HTR-8/SVneo (cell line): ENCODE data around the gene SOS1.

ENCODE experiments used
- DNase-seq: peaks from one replicate; pipeline ENCODE4 v3.0.0; 2011; ENCODE audit warnings: low spot score, mixed read lengths; ENCODE audit not compliant: insufficient read length
- FAIRE-seq: peaks from 2 replicates; lab custom pipeline; 2011; peaks lifted over from hg19 to GRCh38; lab: Jason Lieb, UNC

Gene SOS1

DNA sequence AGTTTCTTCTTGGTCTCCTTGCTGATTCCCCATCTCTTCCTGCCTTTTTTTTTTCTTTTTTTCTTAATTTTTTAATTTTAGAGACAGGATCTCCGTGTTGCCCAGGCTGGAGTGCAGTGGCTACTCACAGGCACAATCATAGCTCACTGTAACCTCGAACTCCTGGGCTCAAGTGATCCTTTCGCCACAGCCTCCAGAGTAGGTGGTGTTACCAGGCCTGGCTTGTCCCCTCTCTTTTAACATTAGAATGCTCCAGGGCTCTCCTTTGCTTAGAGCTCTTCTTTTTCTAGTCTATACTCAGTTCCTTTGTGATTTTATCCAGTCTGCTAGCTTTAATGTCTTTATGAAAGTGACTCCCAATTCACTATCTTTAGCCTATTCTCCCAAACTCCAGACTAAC lies 141.9 kb downstream of the SOS1 start:
- FAIRE-seq (no peak), DNase-seq (no peak)

DNA sequence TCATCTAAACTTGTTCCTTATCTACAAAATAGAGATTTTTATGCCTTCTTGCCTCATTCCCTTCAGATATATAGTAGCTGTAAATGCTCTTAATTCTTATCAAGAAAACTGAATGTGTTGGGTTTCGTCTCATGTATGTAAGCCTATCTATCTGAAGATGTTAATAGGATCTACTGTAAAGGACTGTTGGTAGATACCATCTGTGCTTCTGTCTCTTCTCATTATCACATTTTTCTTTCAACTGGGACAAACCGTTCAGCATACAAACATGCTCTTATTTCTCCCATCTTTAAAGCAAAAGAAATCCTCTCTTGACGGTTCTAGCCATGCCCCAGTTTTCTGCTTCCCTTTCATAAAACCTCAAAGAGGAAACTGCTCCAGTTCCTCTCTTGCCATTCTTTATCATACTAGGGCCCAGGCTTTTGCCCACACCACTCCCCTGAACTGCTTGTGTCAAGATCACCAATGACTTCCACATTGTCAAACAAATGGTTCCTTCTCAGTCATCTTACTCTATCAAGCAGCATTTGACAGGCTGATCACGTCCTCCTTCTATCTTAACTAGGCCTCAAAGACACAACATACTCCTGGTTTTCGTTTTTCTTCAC lies 142.5 kb downstream of the SOS1 start:
- DNase-seq (no peak), FAIRE-seq (no peak)

DNA sequence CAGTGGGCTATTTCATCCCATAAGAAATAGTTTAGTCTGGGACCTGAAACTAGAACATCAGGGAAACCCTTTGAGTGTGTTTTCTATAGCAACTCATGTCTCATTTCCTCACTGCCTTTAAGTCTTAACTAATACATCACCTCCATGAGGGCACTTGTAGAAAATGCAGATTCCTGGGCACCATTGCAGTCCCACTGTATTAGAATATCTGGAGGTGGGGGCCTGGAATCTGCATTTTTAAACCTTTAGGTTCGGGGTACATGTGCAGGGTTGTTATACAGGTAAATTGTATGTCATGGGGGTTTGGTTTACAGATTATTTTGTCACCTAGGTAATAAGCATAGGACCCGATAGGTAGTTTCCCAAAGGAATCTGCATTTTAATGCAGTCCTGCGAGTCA lies 143.8 kb downstream of the SOS1 start:
- FAIRE-seq: no peak
- DNase-seq: no peak

DNA sequence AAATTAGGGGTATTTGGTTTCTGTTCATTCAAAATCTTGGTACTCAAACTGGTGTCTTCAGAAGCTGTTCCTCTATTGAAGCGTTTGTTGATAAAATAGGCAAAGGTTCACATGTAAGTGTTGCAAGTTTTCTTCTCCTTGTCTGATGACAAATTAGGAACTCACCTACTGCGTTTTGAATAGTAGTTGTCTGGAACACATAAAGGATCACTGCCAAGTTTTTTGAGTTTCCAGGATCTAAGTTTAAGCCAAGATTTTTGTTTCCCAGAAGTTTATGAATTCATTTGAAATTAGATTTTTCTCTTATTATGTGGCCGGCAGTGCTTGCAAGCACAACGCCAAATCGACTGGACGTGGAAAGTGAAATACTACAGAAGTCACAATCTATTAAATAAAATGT lies 145.8 kb downstream of the SOS1 start:
- DNase-seq (no peak), FAIRE-seq (no peak)

DNA sequence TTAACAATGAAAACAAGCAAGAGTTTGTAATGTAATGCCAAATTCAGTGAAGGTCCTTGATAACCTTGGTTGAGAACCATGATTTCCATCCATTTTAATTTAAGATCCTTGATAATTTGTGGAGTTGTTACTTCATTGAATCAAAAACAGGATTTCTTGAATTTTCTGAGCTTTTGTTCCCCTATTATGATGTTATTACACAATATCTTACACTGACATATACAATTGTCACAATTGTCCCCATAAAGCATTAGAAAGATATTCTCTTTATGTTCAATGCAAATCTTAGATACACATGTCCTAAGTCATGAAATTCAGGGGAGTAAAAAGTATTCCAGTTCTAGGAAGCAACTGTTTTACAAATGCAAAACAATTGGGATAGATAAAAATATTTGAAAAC lies 147.6 kb downstream of the SOS1 start:
- DNase-seq: no peak
- no peak for FAIRE-seq

DNA sequence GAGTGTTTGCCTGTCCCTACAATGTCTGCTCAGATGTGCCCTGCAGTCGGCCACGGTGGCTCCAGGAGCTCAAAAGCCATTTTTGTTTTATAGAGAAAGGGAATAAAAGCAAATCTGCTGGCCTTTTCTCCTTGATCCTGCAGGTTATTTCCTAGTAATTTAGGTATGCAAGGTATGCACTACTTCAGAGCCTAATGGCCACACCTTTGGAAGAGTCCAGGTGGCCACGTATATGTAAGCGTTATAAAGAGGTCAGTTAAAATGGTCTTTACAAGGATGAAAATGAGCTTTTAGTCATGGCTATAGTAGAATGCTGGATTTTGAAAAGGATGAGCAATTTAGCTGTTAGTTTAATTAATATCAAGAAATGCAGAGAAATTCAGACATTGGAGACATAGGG lies 149.5 kb downstream of the SOS1 start:
- no peak for FAIRE-seq

DNA sequence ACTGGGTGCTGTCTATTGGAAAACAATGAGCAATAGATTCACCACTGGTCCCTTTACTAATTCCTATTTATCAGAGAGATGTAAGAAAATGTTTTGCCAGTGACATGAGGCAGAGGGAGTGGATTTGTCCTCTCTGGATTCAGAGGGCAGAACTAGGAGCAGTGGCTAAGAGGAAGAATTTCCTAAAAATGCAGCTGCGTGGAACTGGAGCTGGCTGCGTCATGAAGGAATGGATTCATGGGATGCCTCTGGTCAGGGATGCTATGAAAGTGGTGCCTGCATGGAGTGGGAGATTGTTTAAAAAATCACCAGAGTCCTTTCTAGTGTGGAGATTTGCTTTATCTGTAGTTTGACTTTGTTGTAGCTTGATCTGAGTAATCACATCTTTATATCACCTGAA lies 152.8 kb downstream of the SOS1 start:
- FAIRE-seq (no peak), DNase-seq (no peak)

More for the DNA sequence above, 149.5 kb downstream of the SOS1 start:
- DNase-seq: no peak

DNA sequence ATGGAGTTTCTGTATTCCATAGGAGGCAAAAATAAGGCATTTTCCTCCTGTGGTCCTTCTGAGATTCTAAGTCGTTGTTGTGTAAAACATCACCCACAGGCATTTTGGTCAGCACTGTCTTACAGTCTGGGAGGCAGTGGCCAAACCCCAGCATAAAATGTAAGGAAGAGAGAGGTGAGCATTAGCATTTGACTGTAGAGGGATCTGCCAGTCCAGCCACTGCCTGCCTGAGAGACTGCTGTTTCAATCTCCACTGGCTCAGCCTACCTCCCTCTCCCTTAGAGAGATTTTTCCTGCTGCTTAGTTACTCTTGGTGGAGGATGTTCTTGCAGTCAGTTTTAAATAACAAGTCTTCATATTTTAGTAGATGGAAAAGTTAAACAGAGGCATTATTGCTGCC lies 154.2 kb downstream of the SOS1 start:
- FAIRE-seq: no peak
- no peak for DNase-seq

DNA sequence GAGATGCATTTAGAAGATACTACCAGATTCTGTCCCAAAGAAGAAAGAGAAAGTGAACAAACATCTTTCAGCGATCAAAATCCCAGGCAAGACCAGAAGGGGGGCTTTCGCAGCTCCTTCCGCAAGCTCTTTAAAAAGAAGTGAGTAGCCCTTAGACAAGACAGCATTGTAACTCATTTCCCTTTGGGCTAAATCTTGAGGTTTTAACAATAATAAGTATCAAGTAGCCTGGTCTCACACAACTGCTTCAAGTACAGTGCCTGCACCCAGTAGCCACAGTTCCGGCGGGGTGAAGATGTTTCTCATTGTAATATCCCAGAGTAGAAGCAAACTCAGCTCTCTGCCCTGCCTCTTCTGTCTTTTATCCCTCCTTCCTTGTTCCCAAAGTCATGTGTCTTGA lies 154.8 kb downstream of the SOS1 start:
- FAIRE-seq: no peak
- DNase-seq: no peak

DNA sequence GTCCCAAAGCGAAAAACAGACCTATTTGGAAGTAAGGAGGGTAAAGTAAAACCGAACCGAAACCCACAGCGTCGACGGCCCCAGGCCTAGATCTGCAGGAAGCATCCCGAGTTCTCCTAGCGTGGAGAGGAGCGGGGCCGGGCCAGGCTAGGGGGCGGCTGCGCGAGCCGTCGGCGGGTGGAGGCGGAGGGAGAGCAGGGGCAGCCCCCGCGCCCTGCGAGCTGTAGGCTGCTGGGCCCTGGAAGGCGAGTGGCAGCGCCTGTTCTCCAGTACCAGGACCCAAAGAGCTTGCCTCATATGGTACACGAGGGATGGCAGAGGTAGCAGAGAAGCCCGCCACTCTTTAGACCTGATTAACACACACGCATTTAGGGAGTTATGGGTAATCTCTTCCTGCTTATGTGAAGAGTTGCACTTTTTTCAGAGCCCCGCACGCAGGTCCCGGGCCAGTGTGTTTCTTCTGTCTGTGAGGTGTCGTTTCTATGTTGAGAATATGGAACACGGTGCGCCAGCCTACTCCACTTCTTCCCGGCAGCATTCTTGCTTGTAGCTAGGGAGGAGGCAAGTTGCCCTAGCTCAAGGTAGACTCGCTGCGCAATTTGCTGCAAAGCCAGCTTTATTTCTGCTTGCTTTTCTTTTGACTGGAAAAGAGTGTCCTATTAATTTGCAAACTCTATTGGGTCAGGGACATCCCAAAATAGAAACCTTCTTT lies 160.1 kb downstream of the SOS1 start:
- FAIRE-seq (no peak), DNase-seq (no peak)

DNA sequence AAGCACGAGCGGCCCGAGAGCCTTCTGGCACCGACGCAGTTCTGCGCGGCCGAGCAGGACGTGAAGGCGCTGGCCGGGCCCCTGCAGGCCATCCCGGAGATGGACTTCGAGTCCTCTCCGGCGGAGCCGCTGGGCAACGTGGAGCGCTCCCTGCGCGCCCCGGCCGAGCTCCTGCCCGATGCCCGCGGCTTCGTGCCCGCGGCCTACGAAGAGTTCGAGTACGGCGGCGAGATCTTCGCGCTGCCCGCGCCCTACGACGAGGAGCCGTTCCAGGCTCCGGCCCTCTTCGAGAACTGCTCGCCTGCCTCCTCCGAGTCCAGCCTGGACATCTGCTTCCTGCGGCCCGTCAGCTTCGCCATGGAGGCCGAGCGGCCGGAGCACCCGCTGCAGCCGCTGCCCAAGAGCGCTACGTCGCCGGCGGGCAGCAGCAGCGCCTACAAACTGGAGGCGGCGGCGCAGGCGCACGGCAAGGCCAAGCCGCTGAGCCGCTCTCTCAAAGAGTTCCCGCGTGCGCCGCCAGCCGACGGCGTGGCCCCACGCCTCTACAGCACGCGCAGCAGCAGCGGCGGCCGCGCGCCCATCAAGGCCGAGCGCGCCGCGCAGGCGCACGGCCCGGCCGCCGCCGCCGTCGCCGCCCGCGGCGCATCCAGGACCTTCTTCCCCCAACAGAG lies 160.8 kb downstream of the SOS1 start:
- DNase-seq: no peak
- no peak for FAIRE-seq

DNA sequence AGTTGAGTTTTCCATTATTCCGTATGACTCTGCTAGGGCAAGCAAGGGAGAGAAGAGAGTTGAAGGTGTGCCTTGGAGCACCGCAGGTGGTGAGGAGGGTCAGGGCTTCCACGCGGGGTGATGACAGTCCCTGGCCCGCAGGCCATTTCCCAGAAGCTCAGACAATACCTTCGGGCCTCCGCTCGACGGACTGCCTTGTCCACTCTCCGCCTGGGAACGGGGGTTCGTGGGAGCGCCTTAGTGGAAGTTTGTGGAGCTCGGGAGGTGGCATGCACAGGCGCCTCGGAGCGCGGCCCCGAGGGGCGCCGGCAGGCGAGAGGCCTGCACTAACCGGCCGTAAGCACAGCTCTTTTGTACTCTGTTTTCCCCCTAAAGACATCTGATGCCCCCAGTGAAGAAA lies 161.4 kb downstream of the SOS1 start:
- DNase-seq: no peak
- no peak for FAIRE-seq

DNA sequence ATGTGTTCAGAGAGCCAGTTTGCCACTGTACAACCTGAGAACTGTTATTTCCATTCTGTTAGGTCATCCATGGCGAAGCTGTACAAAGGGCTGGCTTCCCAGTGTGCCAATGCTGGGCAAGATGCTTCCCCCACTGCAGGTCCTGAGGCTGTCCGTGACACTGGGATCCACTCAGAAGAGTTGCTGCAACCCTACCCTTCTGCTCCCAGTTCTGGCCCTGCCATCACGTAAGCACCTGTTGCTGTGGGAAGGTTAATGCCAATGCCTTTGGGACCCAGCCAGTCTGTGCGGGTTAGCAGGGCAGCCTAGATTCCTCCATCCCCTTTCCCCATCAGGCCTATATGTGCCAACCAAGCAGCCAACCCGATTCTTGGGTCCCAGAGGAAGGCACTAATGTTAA lies 162.9 kb downstream of the SOS1 start:
- FAIRE-seq (no peak), DNase-seq (no peak)

DNA sequence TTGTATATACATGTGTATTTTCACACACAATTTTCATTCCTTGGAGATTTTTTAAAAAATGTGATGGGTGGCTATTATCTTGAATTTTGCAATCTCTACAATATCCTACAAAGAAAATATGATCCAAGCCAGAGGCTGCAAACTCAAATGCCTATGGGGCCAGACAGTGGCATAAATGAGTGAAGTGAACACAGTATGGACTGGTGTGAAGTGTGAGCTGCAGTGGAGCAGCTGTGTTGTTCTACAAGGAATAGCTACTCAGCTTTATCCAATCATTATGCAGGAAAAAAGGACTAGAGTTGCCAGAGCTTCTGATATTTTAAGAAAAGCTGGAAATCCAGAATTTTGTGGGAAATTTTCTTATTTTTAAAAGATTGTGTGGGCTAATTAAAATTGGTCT lies 169.1 kb downstream of the SOS1 start:
- FAIRE-seq (no peak), DNase-seq (no peak)

DNA sequence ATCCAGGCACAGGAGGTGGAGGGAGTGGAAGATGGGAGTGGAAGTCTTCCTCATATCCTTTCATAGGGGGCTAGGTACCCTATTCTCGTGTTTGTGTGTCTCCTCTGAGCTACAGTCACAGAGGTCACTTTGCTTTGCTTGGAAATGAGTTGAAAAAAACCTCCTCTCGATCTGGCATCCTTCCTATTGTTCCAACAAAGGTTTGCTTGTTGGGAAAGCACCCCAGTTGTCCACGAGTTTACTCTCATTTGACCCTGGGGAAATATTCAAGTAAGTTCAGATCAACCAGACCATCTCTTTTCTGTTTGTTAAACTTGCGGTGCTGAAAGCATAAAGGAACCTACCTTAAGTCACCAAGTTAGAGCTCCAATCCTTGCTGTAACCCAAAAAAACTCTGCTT lies 171.9 kb downstream of the SOS1 start:
- DNase-seq: no peak
- no peak for FAIRE-seq

DNA sequence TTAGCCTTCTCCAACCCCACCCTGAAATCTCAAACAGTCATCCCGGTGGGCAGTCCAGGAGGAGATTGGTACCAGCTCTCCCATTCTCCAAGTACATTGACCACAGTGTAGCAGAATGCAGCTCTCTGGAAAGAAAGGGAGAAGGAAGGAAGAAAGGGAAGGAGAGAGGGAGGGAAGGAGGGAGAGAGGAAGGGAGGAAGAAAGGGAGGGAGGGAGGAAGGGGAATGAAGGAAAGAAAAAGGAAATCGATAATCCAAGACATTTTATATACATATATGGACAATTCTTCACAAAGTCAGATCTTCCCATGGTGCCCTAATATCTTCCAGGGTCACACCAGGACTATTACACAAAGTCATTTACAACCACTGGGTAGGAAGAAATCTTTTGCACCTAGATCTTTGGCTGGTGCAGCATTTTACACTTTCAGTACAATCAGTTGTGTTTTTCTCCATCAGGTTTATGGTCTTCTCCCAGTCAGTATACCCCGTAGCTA lies 172.4 kb downstream of the SOS1 start:
- DNase-seq (no peak), FAIRE-seq (no peak)

DNA sequence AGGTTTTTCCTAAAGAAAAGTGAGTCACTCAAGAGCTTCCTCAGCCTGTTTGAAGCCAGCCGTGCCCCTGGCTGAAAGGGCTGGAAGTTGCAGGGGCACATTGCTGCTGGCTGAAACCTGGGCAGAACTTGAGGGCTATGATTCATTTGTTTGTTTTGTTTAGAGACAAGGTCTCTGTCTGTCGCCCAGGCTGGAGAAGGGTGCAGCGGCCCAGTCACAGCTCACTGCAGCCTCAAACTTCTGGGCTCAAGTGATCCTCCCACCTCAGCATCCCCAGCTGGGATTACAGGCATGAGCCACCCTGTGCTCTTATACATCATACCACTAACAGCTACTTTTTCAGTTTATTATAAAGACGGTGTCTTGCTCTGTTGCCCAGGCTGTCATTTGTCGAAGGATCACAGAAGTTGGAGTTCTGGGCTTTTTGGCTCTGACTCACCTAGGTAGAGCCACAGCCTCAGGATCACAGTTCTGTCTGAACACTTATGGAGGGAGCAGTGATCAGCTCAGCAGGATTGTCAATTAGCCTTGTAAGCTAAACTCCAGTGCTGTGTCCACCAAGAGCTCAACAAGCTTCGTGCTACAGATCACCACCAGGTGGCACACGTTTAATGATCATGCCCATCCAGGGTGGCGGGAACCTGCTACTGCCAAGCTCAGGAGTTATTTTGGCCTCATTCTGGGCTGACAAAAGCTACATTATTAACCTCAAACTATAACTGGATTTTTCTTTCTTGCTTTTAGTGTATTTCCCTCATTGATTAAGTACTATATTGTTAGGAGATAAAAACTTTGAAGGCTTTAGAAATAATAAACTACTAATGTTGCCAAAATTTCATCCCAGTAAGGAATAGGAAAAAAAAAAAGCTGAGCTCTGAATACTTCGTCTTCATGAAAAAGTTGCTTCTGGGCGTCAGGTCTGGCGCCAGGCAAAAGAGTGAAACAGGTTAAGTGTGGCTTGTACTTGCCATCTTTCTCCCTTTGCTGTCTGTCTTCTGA lies 173.3 kb downstream of the SOS1 start:
- FAIRE-seq: peak; percentile 70
- peak; percentile 87 for DNase-seq

DNA sequence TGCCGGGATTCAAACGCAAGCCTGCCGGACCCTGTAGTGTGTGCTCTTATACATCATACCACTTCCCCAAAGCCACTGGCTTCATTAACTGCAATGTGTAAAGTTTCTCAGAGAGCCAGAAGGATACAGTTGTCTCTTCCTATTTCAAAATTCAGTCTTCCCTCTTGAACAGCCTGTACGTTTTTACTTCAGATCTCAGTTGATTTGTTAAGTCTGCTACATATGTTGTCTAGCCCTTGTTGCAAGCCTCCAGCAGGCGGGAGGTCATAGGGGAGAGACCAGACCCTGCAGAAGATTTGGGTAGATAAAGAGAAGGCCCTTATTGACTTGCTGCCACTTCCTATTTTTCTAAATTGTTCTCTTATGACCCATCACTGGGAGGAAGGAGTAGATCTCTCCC lies 174.9 kb downstream of the SOS1 start:
- DNase-seq (no peak), FAIRE-seq (no peak)

DNA sequence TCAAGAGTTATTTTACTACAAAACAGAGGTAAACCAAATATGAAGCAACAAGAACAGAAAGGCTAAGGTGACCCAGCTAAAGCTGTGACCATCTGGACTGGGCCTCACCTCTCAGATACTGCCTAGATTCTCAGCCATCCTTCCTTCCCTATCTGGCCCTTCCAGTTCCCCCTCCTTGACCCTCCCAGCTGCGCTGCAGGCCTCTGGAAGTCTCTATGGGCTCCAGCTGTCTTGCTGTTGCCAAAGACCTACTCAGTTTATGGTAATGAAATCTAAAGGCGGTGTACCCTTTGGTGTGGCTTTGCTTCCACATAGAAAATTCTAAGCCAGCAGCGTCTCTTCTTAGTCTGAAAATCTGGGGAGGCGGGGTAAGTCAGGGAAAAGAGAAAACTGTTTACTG lies 175.5 kb downstream of the SOS1 start:
- DNase-seq: no peak
- no peak for FAIRE-seq

DNA sequence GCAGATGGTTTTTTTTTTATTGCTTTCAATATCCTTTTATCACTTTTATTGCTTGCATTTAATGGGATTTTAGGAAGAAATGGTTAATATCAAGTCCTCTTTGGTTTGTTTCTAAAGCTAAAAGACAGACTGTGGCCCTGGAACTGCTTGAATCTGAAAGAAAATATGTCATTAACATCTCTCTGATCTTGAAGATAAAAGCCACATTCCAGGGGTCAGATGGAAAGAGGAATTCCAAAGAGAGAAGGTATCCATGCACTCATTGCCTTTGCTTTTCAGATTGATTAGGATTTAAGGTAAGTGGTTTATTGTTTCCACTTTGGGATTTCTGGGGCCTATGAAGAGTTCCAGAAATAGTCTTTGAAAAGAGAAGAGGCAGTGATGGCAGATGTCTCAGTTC lies 177.1 kb downstream of the SOS1 start:
- no peak for FAIRE-seq
- DNase-seq: no peak
